ENCODE data around the gene CERK. TPM values are rescaled to one million over a fixed set of nuclear protein-coding genes. Genes with fewer than 3 reads are reported as not detected.
A peak's percentile ranks its signal among the peaks of the same experiment; 100 is the strongest.

CERK gene
- polyA plus RNA-seq, 10 donors, result 16.0 to 31.2 (median 22.0) TPM

GRCh38 chr22:46750530-46750800 lies 12.4 kb upstream of the CERK start:
- no peak for DNase-seq

DNA sequence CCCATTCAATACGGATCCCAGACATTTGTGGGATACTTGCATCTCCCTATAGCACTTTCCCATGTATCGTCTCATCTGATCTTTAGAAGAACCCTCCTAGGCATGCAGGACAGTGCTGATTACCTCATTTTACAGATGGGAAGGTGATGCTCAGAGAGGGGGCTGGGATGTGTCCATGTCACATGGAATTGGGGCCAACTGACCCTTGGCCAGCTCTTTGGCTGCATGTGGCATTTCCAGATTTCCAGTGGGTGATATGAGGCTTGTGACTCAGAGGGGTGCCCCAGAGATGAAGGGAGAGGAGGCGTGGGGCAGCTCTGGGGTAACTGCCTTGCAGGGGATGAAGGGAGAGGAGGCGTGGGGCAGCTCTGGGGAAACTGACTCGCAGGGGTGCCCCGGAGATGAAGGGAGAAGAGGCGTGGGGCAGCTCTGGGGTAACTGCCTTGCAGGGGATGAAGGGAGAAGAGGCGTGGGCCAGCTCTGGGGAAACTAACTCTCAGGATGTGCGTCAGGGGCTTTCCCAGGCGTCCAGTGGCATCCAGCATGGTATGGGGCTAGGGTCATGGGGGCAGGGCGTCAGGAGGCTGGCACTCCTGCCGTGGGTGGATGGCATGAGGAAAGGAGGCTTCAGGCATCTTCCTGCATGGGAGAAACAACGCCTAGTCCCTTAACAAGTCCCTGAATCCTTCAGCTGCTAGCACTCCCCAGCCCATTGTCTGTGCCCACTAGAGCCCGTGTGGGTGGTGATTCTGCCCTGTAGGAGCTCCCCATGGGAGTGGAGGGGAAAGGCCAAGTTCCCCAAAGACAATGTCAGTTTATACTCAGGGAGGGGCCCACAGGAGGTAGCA lies 11.9 kb upstream of the CERK start:
- no peak for DNase-seq

- no peak for DNase-seq
Measured at GRCh38 chr22:46748908-46749675, 11.0 kb upstream of the CERK start.

- no peak for DNase-seq
Measured at GRCh38 chr22:46748206-46748907, 10.3 kb upstream of the CERK start.

DNA sequence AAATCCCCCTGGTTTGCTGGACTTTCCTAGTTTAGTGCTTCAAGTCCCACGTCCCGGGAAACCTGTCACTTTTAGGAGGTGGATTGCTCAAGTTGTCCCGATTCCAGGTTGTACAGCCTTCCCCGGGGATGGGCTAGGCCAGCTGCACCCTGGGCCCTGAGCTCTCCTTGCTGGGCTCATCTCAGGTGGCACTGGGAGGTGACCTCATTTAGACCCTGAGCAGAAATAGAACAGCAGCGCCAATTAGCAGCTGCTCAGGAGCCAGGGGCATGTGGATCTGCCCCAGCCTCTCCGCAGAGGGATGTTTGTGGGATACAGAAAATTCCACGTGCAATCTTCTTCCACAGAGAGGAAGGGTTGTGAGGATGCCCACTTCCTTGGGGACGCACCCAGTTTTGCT lies 9.6 kb upstream of the CERK start:
- no peak for DNase-seq

- DNase-seq, result no peak
Measured at GRCh38 chr22:46746620-46747019, 8.6 kb upstream of the CERK start.

DNA sequence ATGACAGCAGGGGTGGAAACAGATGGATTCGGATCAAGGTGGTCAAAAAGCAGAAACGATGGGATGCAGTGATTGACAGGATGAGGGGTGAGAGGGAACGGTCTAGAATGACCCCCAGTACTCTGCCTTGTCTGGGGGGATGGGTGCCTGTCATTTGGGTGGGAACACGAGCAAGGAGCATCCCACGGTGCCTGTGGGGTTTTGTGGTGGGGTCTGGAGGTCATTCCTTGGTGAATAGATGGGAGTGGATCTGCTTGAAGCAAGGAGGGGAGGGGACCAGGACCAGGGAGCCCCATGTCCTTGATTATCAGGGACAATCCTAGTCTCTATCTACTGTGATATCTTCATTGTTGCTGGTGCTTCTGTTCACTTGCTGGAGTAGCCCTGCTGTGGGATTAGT lies 8.1 kb upstream of the CERK start:
- no peak for DNase-seq

GRCh38 chr22:46744581-46744980 lies 6.5 kb upstream of the CERK start:
- DNase-seq, result no peak

DNA sequence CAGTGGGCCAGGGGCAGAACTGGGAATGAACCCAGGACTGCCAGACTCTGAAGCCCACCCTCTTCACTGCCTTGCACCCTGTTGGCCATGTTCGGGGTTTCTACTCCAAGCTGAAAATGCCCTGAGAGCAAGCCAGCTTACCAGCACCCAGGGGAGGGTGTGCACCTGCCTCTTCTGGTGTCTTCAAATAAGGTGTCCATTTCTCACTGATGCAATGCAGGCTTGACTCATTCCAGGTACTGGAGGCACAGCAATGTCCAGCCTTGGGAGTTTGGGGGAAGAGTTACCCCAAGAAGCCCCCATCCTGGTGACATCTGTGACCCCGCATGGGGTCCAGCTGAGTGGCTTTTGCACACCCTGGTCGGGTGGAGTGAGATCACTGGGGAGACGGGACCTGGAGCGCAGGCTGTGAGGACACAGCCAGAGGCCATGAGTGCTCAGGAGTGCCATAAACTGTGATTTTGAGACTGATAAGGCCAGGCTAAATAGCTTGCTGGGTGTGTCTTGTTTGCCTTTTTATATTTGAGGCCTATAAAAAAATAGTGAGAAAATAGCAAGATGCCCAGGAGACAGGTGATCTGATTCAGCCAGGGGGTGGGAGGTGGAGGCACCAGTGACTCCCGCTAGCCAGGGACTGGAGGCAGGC lies 4.6 kb upstream of the CERK start:
- no peak for DNase-seq

DNA sequence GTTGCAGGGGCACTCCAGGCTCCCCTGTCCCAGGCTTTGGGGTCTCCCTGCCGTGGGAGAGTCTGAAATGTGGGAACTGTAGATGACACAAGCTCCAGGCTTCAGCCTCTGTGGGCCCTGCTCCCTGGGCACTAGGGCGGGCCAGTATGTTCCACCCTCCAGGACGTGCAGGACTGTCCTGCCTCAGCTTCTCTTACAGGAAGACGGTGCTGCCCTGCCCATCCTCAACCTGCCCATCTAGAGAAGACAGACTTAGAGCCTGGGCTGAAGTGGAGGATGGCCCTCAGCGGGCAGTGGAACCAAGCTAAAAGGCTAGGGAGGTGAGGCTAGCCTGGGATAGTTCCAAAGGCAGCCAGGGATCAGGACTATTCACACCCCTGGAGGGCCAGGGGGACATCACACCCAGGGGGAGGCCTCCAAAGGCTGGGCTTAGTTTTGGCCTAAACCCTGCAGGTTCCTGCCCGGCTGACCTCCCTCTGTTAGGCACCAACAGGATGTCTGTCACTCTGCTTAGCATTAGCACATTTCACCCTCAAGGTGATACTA lies 4.0 kb upstream of the CERK start:
- no peak for DNase-seq

- no peak for DNase-seq
Measured at GRCh38 chr22:46740910-46741780, 3.1 kb upstream of the CERK start.

- peak in 2 of 3 donors; percentile 34 to 69 for DNase-seq
Measured at GRCh38 chr22:46739094-46739870, 1.2 kb upstream of the CERK start.

- peak in 1 of 3 donors; percentile 31 for DNase-seq
Measured at GRCh38 chr22:46738647-46739093, 618 bp upstream of the CERK start.

- peak in 2 of 3 donors; percentile 59 to 88 for DNase-seq
Measured at GRCh38 chr22:46737105-46737975, 712 bp downstream of the CERK start.

DNA sequence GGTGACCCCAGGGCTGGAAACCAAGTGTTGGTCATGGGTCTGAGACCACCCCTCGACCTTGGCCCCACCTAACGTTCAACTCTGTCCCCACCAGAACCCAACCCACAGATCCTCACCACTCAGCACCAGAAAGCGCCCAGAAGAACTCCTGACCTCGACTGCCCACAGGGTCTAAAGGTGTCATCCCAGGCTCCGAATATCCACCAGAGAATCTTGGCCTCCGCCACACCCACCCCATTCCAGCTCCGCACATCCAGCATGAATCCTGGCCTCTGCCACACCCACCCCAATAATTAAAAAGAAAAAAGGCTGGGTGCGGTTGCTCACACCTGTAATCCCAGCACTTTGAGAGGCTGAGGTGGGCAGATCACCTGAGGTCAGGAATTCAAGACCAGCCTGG lies 1.3 kb downstream of the CERK start:
- DNase-seq, result no peak

- DNase-seq, result no peak
Measured at GRCh38 chr22:46735747-46736608, 2.1 kb downstream of the CERK start.

DNA sequence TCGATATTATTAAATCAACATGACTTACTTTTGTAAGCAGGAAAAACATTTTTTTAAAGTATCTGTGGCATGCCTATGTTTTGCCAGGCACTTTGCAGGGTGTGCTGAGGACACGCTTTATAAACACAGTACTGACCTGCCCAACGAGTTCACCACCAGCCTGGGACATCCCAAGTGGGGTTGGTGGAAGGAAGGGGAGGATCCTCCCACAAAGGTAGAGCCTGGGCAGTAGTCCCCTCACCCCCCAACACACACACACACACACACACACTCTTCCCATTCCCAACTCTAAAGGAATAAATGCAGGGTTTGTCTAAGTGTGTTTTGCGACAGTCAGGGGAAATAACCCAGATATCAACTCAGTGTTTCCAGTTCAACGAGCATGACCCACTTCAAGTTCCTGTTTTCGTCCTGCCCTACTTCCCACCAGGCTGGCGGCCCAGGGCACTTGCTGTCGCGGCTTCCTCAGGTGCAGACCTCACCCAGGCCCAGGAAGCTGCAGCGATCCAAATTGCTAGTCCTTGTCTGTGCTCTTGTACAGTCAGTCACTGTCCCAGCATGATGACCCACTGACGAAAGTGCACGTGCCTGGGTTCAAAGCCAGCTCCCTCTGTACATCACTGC lies 3.1 kb downstream of the CERK start:
- DNase-seq, result no peak
